AG04450 (cell line): ENCODE measurements around the gene SYCN. TPM values are rescaled to one million over a fixed set of nuclear protein-coding genes. Genes with fewer than 3 reads are reported as not detected.

Source experiments
- CTCF ChIA-PET: fragments of 300-600, 350-600 bp; formaldehyde crosslinking; extraction: SDS; loops from one replicate; lab custom pipeline; 2022; ENCODE audit warnings: antibody characterized with exemption, inconsistent platforms; lab: Charles Lee
- POLR2A ChIA-PET: fragments of 350-600 bp; formaldehyde crosslinking; extraction: SDS; loops from one replicate; lab custom pipeline; 2021; ENCODE audit warnings: antibody characterized with exemption, inconsistent platforms; lab: Yijun Ruan, JAX
- DNase-seq: peaks from one replicate; pipeline ENCODE4 v3.0.0-alpha.2; 2011; ENCODE audit warnings: low read depth, low spot score
- H3K27ac ChIP-seq: one replicate; pipeline ENCODE4 v1.5.1; 2012; ENCODE audit warnings: low read depth, low read length, control low read depth
- H3K27me3 ChIP-seq: one replicate; pipeline ENCODE4 v1.6.0; 2012; ENCODE audit warnings: low read length; ENCODE audit not compliant: control insufficient read depth, insufficient read depth
- H3K4me3 ChIP-seq: 2 replicates; pipeline ENCODE4 v1.5.1; 2011; ENCODE audit warnings: mild to moderate bottlenecking, low read depth, low read length, control low read depth
- H3K9me3 ChIP-seq: 2 replicates; pipeline ENCODE4 v1.5.1; 2012; ENCODE audit warnings: low read length; ENCODE audit not compliant: control insufficient read depth, insufficient read depth
- CTCF ChIP-seq: IDR thresholded peaks from 2 replicates; pipeline ENCODE4 v1.5.1; 2011; ENCODE audit warnings: low read depth, low read length, control low read depth, inconsistent platforms
- polyA plus RNA-seq: library from polyadenylated mRNA; depleted of rRNA; stranded (reverse); fragments of >200 nt; gene quantifications from 2 replicates; pipeline ENCODE4 v1.2.3, GENCODE V29; 2011

SYCN gene
- polyA plus RNA-seq, 1 experiment = not detected

DNA sequence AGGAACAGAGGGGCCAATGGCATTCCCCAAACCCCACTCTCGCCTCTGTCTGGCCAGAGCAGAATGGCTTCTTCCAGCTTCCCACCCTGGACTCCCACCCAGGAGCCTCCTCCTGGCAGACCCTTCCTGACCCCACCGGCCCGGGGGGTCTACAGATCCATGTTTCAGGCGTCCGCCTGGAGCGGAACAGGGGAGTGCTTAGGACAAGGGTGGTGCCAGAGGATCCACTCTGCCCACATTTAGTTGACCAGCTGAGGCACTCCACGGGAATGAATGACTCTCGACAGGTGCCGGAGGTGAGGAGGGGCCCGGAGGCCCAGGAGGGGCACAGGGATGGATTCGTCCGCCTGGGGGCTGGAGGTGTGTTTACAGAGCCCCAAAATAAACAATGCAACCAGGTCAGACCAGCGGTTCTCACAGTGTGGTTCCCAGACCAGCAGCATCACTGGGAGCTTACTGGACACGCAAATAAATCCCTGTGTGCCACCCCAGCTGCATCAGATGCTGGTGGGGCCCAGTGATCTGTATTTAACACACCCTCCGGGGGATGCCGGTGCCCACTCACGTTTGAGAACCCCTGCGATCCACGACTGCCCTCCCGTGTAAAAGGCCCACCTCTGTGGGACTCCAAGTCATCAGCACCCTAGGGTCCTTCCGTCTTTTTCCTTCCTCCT, 22.4 kb downstream of the SYCN start:
- no peak for TF ChIP-seq CTCF
- POLR2A ChIA-PET = no interaction called here
- Histone ChIP-seq H3K27me3 (no peaks in the 10 kb centered on the region), H3K9me3 (no peaks in the 10 kb centered on the region), H3K27ac (no peak overlapping the region), H3K4me3 (no peak overlapping the region)
- CTCF ChIA-PET = no interaction called here
- DNase-seq = no peak

- Histone ChIP-seq H3K4me3 (no peak overlapping the region), H3K27me3 (no peaks in the 10 kb centered on the region), H3K9me3 (no peaks in the 10 kb centered on the region), H3K27ac (peak overlapping the region; percentile 11)
- CTCF ChIA-PET = interaction anchor here (1.0 kb wide), 1 partner anchor 8 kb away, joined by 3 read pairs; no protein-coding TSS in a partner anchor
- DNase-seq = no peak
- no peak for TF ChIP-seq CTCF
- POLR2A ChIA-PET = no interaction called here
These were observed 23.3 kb downstream of the SYCN start for GRCh38 chr19:39180749-39181148.

DNA sequence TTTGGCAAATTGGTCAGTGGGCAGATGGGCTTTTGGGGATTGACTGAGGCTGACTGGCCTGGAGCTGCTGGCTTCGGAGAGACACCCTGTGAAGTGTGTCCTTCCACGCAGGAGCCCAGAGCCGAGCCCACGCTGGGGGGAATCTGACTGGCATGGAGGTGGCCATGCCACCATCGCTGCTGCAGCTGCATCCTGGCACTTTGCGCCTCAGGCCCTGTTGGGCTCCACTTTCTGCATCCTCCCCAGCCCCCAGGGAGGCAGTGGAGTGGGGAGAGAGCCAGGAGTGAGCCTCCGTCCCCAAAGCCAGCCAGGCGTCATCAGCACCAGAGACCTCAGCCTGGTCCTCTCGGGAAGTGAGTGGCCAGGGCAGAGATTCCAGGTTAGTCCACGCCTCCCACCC, 24.3 kb downstream of the SYCN start:
- CTCF ChIA-PET = interaction anchor here (1.0 kb wide), 1 partner anchor 9 kb away, joined by 3 read pairs; no protein-coding TSS in a partner anchor

DNA sequence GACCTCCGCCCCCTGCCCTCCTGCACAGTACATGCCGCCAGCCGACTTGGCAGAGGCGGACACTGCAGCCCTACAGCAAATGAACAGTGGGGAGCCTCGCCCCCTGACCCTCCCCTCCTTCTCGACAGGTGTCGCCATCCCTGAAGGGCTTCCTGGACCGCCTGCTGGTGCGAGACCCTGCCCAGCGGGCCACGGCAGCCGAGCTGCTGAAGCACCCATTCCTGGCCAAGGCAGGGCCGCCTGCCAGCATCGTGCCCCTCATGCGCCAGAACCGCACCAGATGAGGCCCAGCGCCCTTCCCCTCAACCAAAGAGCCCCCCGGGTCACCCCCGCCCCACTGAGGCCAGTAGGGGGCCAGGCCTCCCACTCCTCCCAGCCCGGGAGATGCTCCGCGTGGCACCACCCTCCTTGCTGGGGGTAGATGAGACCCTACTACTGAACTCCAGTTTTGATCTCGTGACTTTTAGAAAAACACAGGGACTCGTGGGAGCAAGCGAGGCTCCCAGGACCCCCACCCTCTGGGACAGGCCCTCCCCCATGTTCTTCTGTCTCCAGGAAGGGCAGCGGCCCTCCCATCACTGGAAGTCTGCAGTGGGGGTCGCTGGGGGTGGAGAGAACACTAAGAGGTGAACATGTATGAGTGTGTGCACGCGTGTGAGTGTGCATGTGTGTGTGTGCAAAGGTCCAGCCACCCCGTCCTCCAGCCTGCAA, 25.6 kb downstream of the SYCN start:
- ChIA-PET POLR2A (no interaction called here), CTCF (no interaction called here)
- Histone ChIP-seq H3K9me3 (no peaks in the 10 kb centered on the region), H3K27me3 (no peaks in the 10 kb centered on the region), H3K27ac (no peak overlapping the region), H3K4me3 (no peak overlapping the region)
- no peak for DNase-seq
- TF ChIP-seq CTCF = no peak

More for the DNA sequence above, 24.3 kb downstream of the SYCN start:
- no peaks in the 10 kb centered on the region for H3K27me3 ChIP-seq
- DNase-seq = no peak
- H3K9me3 ChIP-seq = no peaks in the 10 kb centered on the region
- no peak overlapping the region for H3K27ac ChIP-seq
- POLR2A ChIA-PET = no interaction called here
- no peak overlapping the region for H3K4me3 ChIP-seq
- TF ChIP-seq CTCF = no peak

- no peak for TF ChIP-seq CTCF
- no peak overlapping the region for H3K4me3 ChIP-seq
- no peak overlapping the region for H3K27ac ChIP-seq
- no peaks in the 10 kb centered on the region for H3K27me3 ChIP-seq
- no peak for DNase-seq
- CTCF ChIA-PET = no interaction called here
- H3K9me3 ChIP-seq = no peaks in the 10 kb centered on the region
- POLR2A ChIA-PET = no interaction called here
These were observed 26.3 kb downstream of the SYCN start for GRCh38 chr19:39177736-39178135.
